Measurements from ENCODE around the gene PMVK. TPM values are rescaled to one million over a fixed set of nuclear protein-coding genes. Genes with fewer than 3 reads are reported as not detected.

PMVK gene
- total RNA-seq, 4 donors from 2014 or later: 15.0 to 28.2 (median 21.2) TPM

- no peak for DNase-seq
- intact Hi-C loops (cut with DNase I): no loop called here
- WGBS, 2 donors: 78 to 79% methylated on average over 15 of the region's 15 CpGs
- Histone ChIP-seq H3K4me1 (peaks cover 0 to 6% of the 10 kb centered on the region in 2 donors), H3K36me3 (no peaks in the 10 kb centered on the region), H3K4me3 (replicated peaks in 1 of 3) (no peak overlapping the region), H3K27me3 (no peaks in the 10 kb centered on the region), H3K9me3 (no peaks in the 10 kb centered on the region), H3K27ac (no peak overlapping the region)
- TF ChIP-seq CTCF (IDR thresholded peaks at IDR 0.05): no peak
- TF ChIP-seq POLR2A (IDR thresholded peaks at IDR 0.05): no peak
Measured at GRCh38 chr1:154883919-154884868, 52.3 kb downstream of the PMVK start.

- H3K27ac ChIP-seq: no peak overlapping the region
- intact Hi-C loops (cut with DNase I): no loop called here
- no peaks in the 10 kb centered on the region for H3K9me3 ChIP-seq
- H3K4me1 ChIP-seq: peaks cover 0 to 10% of the 10 kb centered on the region in 2 donors
- WGBS, 2 donors: 76 to 78% methylated on average over 10 of the region's 10 CpGs
- H3K36me3 ChIP-seq: no peaks in the 10 kb centered on the region
- H3K27me3 ChIP-seq: no peaks in the 10 kb centered on the region
- H3K4me3 ChIP-seq (replicated peaks in 1 of 3): no peak overlapping the region
- DNase-seq: peak in 1 of 2 donors; percentile 38
- TF ChIP-seq POLR2A (IDR thresholded peaks at IDR 0.05) (no peak), CTCF (IDR thresholded peaks at IDR 0.05) (no peak)
Measured at GRCh38 chr1:154881820-154882535, 54.5 kb downstream of the PMVK start.

GRCh38 chr1:154880671-154881070 is 55.8 kb downstream of the PMVK start:
- Histone ChIP-seq H3K4me1 (peaks cover 0 to 10% of the 10 kb centered on the region in 2 donors), H3K27ac (no peak overlapping the region), H3K36me3 (no peaks in the 10 kb centered on the region), H3K27me3 (no peaks in the 10 kb centered on the region), H3K9me3 (no peaks in the 10 kb centered on the region), H3K4me3 (replicated peaks in 1 of 3) (no peak overlapping the region)
- TF ChIP-seq CTCF (IDR thresholded peaks at IDR 0.05) (no peak), POLR2A (IDR thresholded peaks at IDR 0.05) (no peak)
- no peak for DNase-seq
- WGBS, 2 donors: 83% methylated on average over 5 of the region's 5 CpGs
- intact Hi-C loops (cut with DNase I): no loop called here

GRCh38 chr1:154879038-154879421 is 57.5 kb downstream of the PMVK start:
- WGBS, 2 donors: 74 to 83% methylated on average over 15 to 16 of the region's 16 CpGs
- Histone ChIP-seq H3K36me3 (no peaks in the 10 kb centered on the region), H3K27me3 (no peaks in the 10 kb centered on the region), H3K9me3 (no peaks in the 10 kb centered on the region), H3K27ac (no peak overlapping the region), H3K4me3 (replicated peaks in 1 of 3) (no peak overlapping the region), H3K4me1 (peaks cover 0 to 3% of the 10 kb centered on the region in 2 donors)
- intact Hi-C loops (cut with DNase I): loop anchor here (5.0 to 10.0 kb wide), 3 partner anchors 124 to 317 kb away; no protein-coding TSS in a partner anchor
- DNase-seq: no peak
- TF ChIP-seq CTCF (IDR thresholded peaks at IDR 0.05) (no peak), POLR2A (IDR thresholded peaks at IDR 0.05) (no peak)

All from thyroid gland (tissue), 4 donors.